K562 (cell line): ENCODE measurements around the gene RNF150.

Experiments
- ARNT ChIP-seq, 2 experiments: fragments of 450-650 bp; IDR thresholded peaks; 2 replicates each; pipeline ENCODE4 v1.6.1; 2016; ENCODE audit warnings: mild to moderate bottlenecking in 1 of 2
- CHD2 ChIP-seq: IDR thresholded peaks from 2 replicates; pipeline ENCODE4 v1.6.1; 2011; ENCODE audit warnings: low read depth, low read length
- CSDE1 ChIP-seq, 2 experiments: fragments of 450-650 bp; IDR thresholded peaks; 2 replicates each; pipeline ENCODE4 v1.6.1; 2016; ENCODE audit warnings: mild to moderate bottlenecking in 1 of 2
- FIP1L1 ChIP-seq: fragments of 200-400 bp; formaldehyde crosslinking; IDR thresholded peaks from 2 replicates; pipeline ENCODE4 v1.6.1; 2018; ENCODE audit warnings: mild to moderate bottlenecking, low read depth, low read length; ENCODE audit not compliant: poor library complexity, severe bottlenecking
- FOXP1 ChIP-seq: sonication (generic); formaldehyde crosslinking; IDR thresholded peaks from 2 replicates; pipeline ENCODE4 v1.8.0; 2022; ENCODE audit warnings: mild to moderate bottlenecking, missing genetic modification reagents
- MITF ChIP-seq: IDR thresholded peaks from 2 replicates; pipeline ENCODE4 v1.6.1; 2014; ENCODE audit warnings: antibody characterized with exemption
- NCOA4 ChIP-seq: fragments of 450-650 bp; IDR thresholded peaks from 2 replicates; pipeline ENCODE4 v1.6.1; 2018; ENCODE audit warnings: mild to moderate bottlenecking; ENCODE audit not compliant: partially characterized antibody
- RAD21 ChIP-seq, 2 experiments: fragments of 250-450 bp in 1 of 2; fragments of 450-650 bp in 1 of 2; sonication (Bioruptor Pico) in 1 of 2; formaldehyde crosslinking in 1 of 2; IDR thresholded peaks in 1 of 2; conservative IDR thresholded peaks in 1 of 2; 2 replicates each; pipeline versions ENCODE4 v1.4.0 to v1.8.0; 2020 to 2022; ENCODE audit warnings: mild to moderate bottlenecking in 2 of 2, moderate library complexity in 1 of 2
- SPI1 ChIP-seq: IDR thresholded peaks from 2 replicates; pipeline ENCODE4 v1.6.1; 2011; ENCODE audit warnings: low read depth, low read length, control low read depth, borderline replicate concordance
- TEAD4 ChIP-seq, 2 experiments: sonication (generic) in 1 of 2; formaldehyde crosslinking in 1 of 2; IDR thresholded peaks; 2 replicates each; pipeline versions ENCODE4 v1.6.1 to v1.8.0; 2012 to 2022; ENCODE audit warnings: borderline replicate concordance in 1 of 2, inconsistent platforms in 1 of 2, low read length in 1 of 2, mild to moderate bottlenecking in 1 of 2, missing genetic modification reagents in 1 of 2
- ZNF699 ChIP-seq: fragments of 250-450 bp; sonication (Bioruptor Pico); IDR thresholded peaks from 2 replicates; pipeline ENCODE4 v1.8.0; 2021; ENCODE audit warnings: mild to moderate bottlenecking, moderate library complexity; ENCODE audit not compliant: insufficient replicate concordance

- TF ChIP-seq NCOA4 (no peak), SPI1 (no peak), ZNF699 (CRISPR knock-in tag) (no peak), FOXP1 (CRISPR knock-in tag) (no peak), MITF (no peak), TEAD4 (IDR thresholded peaks at IDR 0.05; ENCODE audit: low read length) (no peak), TEAD4 (CRISPR knock-in tag; IDR thresholded peaks at IDR 0.05; ENCODE audit: borderline replicate concordance) (no peak), FIP1L1 (no peak), CSDE1 (IDR thresholded peaks at IDR 0.05) (no peak), RAD21 (CRISPR knock-in tag; conservative IDR thresholded peaks at IDR 0.05 in 1 of 2, IDR thresholded peaks at IDR 0.05 in 1 of 2) (no peak), ARNT (IDR thresholded peaks at IDR 0.05) (no peak), CHD2 (no peak)
Observed at GRCh38 chr4:140993370-140993769, 139.9 kb downstream of the RNF150 start.
